ENCODE results near the gene PFKFB3.

Gene PFKFB3

DNA sequence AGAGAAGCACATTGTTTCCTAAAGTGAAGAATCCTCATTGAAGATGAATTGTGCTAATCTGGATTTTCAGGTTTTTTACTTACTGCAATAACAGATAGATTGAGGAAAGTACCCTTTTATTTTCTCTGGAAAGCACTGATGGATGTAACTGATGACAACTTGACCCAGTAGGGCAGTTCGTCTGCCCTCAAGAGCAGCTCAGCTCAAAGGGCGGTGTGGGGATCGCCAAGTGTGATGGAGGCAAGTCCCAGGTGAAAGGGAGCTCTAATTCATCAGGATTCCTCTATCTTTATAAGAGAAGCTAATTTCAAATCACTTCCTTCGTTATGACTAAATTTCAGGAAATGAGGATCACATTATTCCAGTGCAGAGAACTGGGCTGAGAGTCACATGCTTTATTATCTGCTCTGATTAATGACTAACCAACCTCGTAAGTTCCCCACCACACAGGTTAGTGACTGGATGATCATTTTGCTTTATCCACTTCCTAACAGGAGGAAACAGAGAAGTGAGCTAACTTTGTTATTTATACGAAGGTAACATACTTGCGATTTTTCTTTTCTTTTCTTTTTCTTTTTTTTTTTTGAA lies 98.8 kb downstream of the PFKFB3 start:
- no peak for DNase-seq (ENCODE audit: low read depth in 1 of 2, low spot score in 1 of 2)
- H3K27me3 ChIP-seq (ENCODE audit: insufficient read depth, poor library complexity, severe bottlenecking) = no peaks in the 10 kb centered on the region
- TF ChIP-seq, protein P1, sequence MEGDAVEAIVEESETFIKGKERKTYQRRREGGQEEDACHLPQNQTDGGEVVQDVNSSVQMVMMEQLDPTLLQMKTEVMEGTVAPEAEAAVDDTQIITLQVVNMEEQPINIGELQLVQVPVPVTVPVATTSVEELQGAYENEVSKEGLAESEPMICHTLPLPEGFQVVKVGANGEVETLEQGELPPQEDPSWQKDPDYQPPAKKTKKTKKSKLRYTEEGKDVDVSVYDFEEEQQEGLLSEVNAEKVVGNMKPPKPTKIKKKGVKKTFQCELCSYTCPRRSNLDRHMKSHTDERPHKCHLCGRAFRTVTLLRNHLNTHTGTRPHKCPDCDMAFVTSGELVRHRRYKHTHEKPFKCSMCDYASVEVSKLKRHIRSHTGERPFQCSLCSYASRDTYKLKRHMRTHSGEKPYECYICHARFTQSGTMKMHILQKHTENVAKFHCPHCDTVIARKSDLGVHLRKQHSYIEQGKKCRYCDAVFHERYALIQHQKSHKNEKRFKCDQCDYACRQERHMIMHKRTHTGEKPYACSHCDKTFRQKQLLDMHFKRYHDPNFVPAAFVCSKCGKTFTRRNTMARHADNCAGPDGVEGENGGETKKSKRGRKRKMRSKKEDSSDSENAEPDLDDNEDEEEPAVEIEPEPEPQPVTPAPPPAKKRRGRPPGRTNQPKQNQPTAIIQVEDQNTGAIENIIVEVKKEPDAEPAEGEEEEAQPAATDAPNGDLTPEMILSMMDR (IDR thresholded peaks at IDR 0.05; ENCODE audit: insufficient read depth, low read length) = no peak
- TF ChIP-seq GABPA (IDR thresholded peaks at IDR 0.05; ENCODE audit: low read depth) (no peak), POLR2AphosphoS5 (IDR thresholded peaks at IDR 0.05; ENCODE audit: low read depth) (no peak)
- no peak overlapping the region for H3K27ac ChIP-seq (replicated peaks)
- no peak overlapping the region for H3K4me3 ChIP-seq (replicated peaks; ENCODE audit: insufficient read depth, low read length)

All from HL-60 (cell line).